ENCODE data around the gene TCERG1L. TPM values are rescaled to one million over a fixed set of nuclear protein-coding genes. Genes with fewer than 3 reads are reported as not detected.
"Not testable (repeated sequence)": the region's sequence is repeated elsewhere in the genome, so short reads cannot be mapped to it uniquely, and the experiment has no call there.

Gene TCERG1L
- total RNA-seq, 2 experiments from 2014 or later: 0.70 to 0.80 TPM

DNA sequence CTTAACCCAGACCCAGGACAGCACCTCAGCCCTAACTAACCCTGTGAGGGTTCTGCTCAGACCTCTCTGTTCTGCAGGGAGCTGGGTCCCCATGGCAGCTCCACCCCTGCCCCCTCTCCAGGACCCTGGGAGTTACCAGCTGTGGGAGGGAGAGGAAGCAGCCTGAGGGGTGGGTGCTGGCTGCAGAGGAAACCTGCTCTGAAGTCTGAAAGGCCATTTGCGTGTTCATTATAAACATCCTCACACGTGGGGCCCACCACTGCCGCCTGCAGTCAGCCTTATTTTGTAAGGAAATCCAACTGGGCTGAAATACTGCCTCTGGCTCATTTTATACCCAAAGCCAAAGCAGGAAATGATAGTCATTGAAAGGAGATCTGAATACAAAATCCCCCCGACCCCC lies 195.7 kb downstream of the TCERG1L start:
- ChIA-PET CTCF (no interaction called here), POLR2A (no interaction called here)

DNA sequence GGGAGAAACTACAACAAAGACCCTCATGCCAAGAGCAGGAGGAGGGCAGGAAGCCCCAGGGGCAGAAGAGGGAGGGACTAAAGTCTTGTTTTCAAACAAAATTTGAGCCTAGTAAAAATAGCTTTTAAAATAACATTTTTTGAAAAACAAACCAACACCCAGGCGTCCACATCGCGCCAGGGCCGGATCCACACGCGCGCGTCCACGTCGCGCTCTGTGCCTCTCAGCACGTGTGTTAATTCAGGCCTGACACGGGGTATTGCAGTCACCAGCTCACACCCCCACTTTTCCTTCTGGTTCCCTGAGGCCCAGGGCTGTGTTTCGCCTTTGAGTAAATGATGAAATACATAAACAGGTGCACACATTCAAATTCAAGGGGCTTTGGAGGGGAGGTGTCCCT lies 196.2 kb downstream of the TCERG1L start:
- POLR2A ChIA-PET: no interaction called here
- CTCF ChIA-PET: no interaction called here

DNA sequence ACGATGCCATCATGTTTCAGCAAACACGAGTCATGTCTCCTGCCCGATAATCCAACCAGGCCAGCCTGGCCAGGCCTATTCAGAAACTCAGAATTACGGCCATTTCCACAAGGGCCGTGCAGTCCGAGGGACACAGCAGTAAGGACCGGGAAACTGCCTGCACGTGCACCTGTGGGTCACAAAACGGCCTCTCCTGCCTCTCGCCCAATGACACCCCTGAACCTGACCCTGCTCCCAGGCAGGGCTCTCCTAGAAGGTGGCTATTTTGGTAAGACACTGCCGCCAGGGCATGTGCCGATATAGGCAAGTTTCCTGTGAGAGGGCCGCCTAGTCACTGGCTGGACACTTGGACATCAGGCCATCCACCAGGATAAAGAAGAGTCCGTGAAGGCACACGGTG lies 196.7 kb downstream of the TCERG1L start:
- ChIA-PET CTCF (no interaction called here), POLR2A (no interaction called here)

GRCh38 chr10:131113709-131114291 lies 197.7 kb downstream of the TCERG1L start:
- ChIA-PET CTCF (no interaction called here), POLR2A (no interaction called here)

DNA sequence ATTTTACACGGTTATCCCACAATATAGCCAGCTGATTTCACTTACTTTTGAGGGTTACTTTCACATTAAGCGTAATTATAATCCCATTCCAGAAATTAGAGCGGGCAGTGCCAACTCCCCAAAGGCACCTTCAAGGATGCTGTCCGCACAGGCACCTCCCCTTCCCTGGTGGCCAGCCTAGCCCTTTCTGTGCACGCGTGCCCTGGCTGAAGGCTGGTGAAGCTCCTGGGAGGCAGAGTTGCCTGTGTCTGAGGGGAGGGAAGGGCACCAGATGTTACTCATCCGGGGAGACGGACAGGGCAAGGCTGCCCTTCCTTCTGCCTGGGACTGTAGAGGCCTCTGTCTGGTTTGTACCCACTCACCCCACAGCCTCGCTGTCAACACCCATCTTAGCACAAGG lies 198.4 kb downstream of the TCERG1L start:
- ChIA-PET POLR2A (no interaction called here), CTCF (no interaction called here)

GRCh38 chr10:131112691-131113090 lies 198.8 kb downstream of the TCERG1L start:
- ChIA-PET POLR2A (no interaction called here), CTCF (no interaction called here)

- POLR2A ChIA-PET: no interaction called here
- CTCF ChIA-PET: no interaction called here
Observed at GRCh38 chr10:131111471-131112080, 199.9 kb downstream of the TCERG1L start.

- POLR2A ChIA-PET: no interaction called here
- CTCF ChIA-PET: no interaction called here
Observed at GRCh38 chr10:131111007-131111406, 200.5 kb downstream of the TCERG1L start.

GRCh38 chr10:131110241-131110783 lies 201.2 kb downstream of the TCERG1L start:
- CTCF ChIA-PET: no interaction called here
- POLR2A ChIA-PET: no interaction called here

- CTCF ChIA-PET: no interaction called here
- POLR2A ChIA-PET: no interaction called here
Observed at GRCh38 chr10:131109726-131110125, 201.8 kb downstream of the TCERG1L start.

- ChIA-PET POLR2A (no interaction called here), CTCF (no interaction called here)
Observed at GRCh38 chr10:131109291-131109690, 202.2 kb downstream of the TCERG1L start.

- ChIA-PET CTCF (no interaction called here), POLR2A (no interaction called here)
Observed at GRCh38 chr10:131107970-131108369, 203.6 kb downstream of the TCERG1L start.

- ChIA-PET POLR2A (no interaction called here), CTCF (no interaction called here)
Observed at GRCh38 chr10:131102676-131103075, 208.8 kb downstream of the TCERG1L start.

- ChIA-PET POLR2A (no interaction called here), CTCF (no interaction called here)
Observed at GRCh38 chr10:131102147-131102546, 209.4 kb downstream of the TCERG1L start.

- POLR2A ChIA-PET, CTCF ChIA-PET: not testable (repeated sequence)
Observed at GRCh38 chr10:131100418-131101410, 210.8 kb downstream of the TCERG1L start.

- CTCF ChIA-PET: no interaction called here
Observed at GRCh38 chr10:131099028-131099726, 212.3 kb downstream of the TCERG1L start.

GRCh38 chr10:131098416-131098952 lies 213.0 kb downstream of the TCERG1L start:
- POLR2A ChIA-PET: no interaction called here
- CTCF ChIA-PET: no interaction called here

More at GRCh38 chr10:131099028-131099726, 212.3 kb downstream of the TCERG1L start:
- POLR2A ChIA-PET: no interaction called here

GRCh38 chr10:131096031-131096430 lies 215.5 kb downstream of the TCERG1L start:
- ChIA-PET CTCF (no interaction called here), POLR2A (no interaction called here)

DNA sequence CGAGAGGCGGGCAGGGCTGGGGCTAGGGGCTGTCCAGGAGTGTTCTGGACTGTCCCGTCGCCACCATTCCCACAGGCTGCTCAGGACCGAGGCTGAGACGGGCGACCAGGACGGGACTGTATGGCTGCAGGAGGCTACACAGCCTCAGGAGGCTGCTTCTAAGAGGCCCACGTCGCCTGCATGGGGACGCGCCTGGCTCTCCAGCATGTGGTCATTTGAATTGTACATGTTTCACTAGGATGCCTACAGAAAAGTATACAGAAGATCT lies 216.3 kb downstream of the TCERG1L start:
- ChIA-PET CTCF (no interaction called here), POLR2A (no interaction called here)

DNA sequence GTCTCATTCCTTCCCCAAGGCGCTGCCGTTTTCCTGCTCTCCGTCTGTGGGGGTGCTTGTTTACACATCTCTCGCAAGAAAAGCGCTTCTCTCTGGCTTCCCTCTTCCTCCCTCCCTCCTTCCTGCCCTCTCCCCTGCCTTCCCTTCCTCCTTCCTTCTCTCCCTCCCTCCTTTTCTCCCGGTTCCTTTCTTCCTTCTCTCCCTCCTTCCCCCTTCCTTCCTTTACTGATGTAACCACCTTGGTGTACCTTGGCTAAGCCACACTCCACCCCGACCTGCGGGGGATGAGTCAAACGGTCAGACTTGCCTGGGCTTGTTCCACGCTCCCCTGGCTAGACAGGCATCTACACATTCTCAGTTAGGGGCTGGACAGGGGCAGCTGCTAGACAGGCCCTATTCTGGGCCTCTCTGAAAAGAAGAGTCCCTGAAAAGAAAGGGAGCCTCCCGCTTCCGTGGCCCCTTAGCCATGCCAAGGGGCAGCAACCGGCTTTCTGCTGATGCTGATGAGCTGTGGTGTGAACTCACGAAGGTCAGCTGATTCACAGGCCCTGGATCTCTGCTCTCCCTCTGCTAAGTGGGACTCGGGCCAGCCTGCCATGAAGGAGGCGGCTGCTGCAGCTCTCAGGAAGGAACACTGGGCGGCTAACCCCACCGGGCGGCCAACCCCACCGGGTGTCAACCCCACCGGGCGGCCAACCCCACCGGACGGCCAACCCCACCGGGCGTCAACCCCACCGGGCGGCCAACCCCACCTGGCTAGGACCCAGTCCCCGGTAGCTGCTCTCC lies 216.8 kb downstream of the TCERG1L start:
- POLR2A ChIA-PET: no interaction called here
- CTCF ChIA-PET: no interaction called here

All from activated CD8-positive, alpha-beta memory T cell treated with anti-CD3 and anti-CD28 coated beads for 36 hours (primary cell).